ENCODE results near the gene TMEM204. TPM values are rescaled to one million over a fixed set of nuclear protein-coding genes. Genes with fewer than 3 reads are reported as not detected.

The TMEM204 gene
- total RNA-seq = under 0.01 and 0.72 TPM in 2 replicates

DNA sequence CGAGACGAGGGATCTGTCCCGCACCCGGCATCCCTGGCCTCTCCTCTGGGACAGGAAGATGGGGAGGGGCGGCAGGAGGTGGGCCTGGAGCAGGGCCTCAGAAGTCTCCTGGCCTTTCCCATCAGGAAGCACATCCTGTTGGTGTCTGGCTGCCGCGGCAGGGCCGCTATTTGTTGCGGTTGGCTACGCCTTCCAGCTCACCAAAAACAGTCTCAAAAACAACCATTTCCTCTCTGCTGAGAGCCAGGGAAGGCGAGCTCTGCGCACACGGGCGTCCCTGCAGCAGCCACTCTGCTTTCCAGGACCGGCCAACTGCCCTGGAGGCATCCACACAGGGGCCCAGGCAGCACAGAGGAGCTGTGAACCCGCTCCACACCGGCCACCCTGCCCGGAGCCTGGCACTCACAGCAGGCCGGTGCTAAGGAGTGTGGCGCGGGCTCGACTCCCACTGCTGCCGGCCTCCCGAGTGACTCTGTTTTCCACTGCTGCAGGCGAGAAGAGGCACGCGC, at the start of gene TMEM204:
Gene TMEM204, plus strand, starts transcription at position 224 of the 509 bp plus-strand sequence. CDS start 610 bp downstream, outside the sequence.

DNA sequence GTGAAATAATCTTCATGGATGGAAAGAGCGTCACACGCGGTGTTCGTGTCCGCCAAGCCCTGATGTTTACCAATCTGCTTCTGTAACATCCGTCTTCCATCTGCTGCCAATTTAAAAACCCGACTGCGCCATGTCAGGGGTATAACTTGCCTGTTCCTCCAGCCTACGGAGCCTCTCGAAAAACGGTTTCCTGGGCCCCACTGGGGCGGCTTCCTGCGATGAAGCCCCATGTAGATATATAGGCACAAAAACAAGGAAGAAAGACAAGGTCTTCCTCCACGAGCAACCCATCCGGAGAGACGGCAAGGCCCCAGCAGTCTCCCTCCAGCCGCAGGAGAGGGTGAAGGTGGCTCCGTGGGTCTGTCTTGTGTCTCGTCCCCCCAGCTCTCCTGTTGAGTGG, 44.8 kb upstream of the TMEM204 start, which contains the start of gene PTX4:
Gene PTX4, minus strand, starts transcription at position 326 of the 400 bp plus-strand sequence. Its CDS starts 35 bp downstream, at position 291.

DNA sequence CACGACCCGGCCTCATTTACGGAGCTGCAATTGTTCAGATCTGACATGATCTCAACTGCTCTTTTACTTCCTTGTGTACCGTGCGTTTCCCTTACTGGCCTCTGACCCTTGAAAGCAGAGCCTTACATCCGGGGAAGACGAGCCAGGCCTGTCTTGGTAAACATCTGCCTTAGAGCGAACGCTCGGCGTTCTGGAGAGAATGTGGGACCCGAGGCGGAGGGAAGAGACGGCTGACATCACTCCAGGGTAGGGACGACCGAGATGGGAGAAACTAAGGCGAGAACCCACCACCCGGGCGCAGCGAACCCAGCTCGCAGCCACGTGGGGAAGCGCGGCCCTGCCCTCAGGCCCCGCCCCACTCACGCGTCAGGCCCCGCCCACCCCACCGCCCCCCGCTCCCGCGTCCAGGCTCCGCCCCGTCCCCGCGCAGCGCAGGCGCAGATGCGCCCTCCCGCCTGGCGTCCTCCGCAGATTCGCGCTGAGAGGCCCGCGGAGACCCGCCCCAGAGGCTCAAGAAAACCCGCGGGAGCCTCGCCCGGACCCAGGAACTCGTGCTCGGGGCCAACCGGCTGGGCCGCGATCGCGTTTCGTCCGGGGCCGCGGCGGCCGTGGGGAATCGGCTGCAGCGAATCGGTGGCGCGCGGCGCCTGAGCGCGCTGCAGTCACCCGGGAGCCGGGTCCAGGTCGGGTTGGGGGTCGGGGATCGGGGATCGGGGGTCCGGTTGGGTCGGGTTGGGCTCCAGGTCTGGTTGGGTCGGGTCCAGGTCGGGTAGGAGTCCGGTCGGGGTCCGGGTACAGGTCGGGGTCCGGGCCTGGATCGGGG, 40.3 kb upstream of the TMEM204 start, which contains the start of gene TELO2:
Gene TELO2, plus strand, starts transcription at position 438 of the 823 bp plus-strand sequence. CDS start 922 bp downstream, outside the sequence.

Other genes with a start within 250 kb of the TMEM204 start
- gene UBE2I, start 224.0 kb upstream of the TMEM204 start, total RNA-seq = 39.9 and 50.1 TPM in 2 replicates
- 0.24 and 0.85 TPM in 2 replicates for gene BAIAP3, start 200.0 kb upstream of the TMEM204 start, total RNA-seq
- gene TSR3, start 181.8 kb upstream of the TMEM204 start, total RNA-seq = 114 and 120 TPM in 2 replicates
- gene GNPTG, start 181.7 kb upstream of the TMEM204 start, total RNA-seq = 34.9 and 37.1 TPM in 2 replicates
- 2.3 and 4.1 TPM in 2 replicates for gene UNKL, start 119.0 kb upstream of the TMEM204 start, total RNA-seq
- gene UQCC4, start 112.9 kb upstream of the TMEM204 start, total RNA-seq = 14.7 and 16.1 TPM in 2 replicates
- gene PERCC1, start 102.6 kb upstream of the TMEM204 start, total RNA-seq = not detected in 2 replicates
- gene CCDC154, start 89.1 kb upstream of the TMEM204 start, total RNA-seq = 0.24 and 0.43 TPM in 2 replicates
- 56.5 and 80.7 TPM in 2 replicates for gene CLCN7, start 58.6 kb upstream of the TMEM204 start, total RNA-seq
- gene PTX4, start 44.7 kb upstream of the TMEM204 start, total RNA-seq = 0.85 TPM in 1 of 2 replicates, not detected in the other
- gene TELO2, start 40.3 kb upstream of the TMEM204 start, total RNA-seq = 7.2 and 8.9 TPM in 2 replicates
- 13.9 and 17.8 TPM in 2 replicates for gene IFT140, start 78.4 kb downstream of the TMEM204 start, total RNA-seq
- gene CRAMP1, start 78.7 kb downstream of the TMEM204 start, total RNA-seq = 4.0 and 6.5 TPM in 2 replicates
- 75.2 and 122 TPM in 2 replicates for gene JPT2, start 144.6 kb downstream of the TMEM204 start, total RNA-seq
- gene MAPK8IP3, start 172.5 kb downstream of the TMEM204 start, total RNA-seq = 20.0 and 22.2 TPM in 2 replicates
- gene NME3, start 237.9 kb downstream of the TMEM204 start, total RNA-seq = 114 and 146 TPM in 2 replicates
- 2.8 and 17.8 TPM in 2 replicates for gene EME2, start 239.1 kb downstream of the TMEM204 start, total RNA-seq
- gene MRPS34, start 239.5 kb downstream of the TMEM204 start, total RNA-seq = 91.8 and 93.1 TPM in 2 replicates
- 54.2 and 59.3 TPM in 2 replicates for gene SPSB3, start 248.9 kb downstream of the TMEM204 start, total RNA-seq
- gene NUBP2, start 249.3 kb downstream of the TMEM204 start, total RNA-seq = 82.7 and 111 TPM in 2 replicates

Data from tracheal epithelial cell (primary cell).